ENCODE data around the gene POMT2.

Gene POMT2

GRCh38 chr14:77272261-77272660, 48.4 kb downstream of the POMT2 start:
- no peak overlapping the region for H3K27ac ChIP-seq
- no peak for TF ChIP-seq ZFX (IDR thresholded peaks at IDR 0.05)
- TF ChIP-seq, protein P1, sequence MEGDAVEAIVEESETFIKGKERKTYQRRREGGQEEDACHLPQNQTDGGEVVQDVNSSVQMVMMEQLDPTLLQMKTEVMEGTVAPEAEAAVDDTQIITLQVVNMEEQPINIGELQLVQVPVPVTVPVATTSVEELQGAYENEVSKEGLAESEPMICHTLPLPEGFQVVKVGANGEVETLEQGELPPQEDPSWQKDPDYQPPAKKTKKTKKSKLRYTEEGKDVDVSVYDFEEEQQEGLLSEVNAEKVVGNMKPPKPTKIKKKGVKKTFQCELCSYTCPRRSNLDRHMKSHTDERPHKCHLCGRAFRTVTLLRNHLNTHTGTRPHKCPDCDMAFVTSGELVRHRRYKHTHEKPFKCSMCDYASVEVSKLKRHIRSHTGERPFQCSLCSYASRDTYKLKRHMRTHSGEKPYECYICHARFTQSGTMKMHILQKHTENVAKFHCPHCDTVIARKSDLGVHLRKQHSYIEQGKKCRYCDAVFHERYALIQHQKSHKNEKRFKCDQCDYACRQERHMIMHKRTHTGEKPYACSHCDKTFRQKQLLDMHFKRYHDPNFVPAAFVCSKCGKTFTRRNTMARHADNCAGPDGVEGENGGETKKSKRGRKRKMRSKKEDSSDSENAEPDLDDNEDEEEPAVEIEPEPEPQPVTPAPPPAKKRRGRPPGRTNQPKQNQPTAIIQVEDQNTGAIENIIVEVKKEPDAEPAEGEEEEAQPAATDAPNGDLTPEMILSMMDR (conservative IDR thresholded peaks at IDR 0.05) = no peak

DNA sequence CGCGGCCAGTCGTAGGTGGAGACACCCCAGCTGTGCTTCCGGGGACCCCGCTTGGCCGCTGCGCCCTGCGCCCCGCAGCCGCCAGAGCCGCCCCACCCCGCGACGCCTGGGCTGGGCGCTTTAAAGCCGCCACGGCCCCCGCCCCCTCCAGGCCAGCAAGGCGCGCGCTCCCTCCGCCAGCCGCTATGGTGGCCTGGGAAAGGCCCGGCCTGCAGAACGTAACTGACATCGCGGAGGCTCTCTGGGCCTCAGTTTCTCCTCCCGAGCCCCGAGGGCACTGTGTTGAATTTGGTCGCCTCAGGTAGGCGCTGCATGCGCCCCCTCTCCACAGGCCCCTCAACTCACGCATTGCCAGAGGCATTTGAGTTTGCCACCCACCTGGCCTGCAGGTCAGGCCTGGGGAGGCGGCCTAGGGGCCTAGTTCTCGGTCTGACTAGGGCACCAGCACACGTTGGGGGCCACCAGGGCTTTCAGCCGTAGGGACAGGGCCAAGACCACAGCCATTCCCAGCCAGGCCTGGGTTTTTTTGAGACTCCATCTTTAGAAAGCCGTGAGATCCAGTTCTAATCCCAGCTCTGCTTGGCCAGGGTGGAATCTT, 49.5 kb downstream of the POMT2 start, which contains the start of gene NGB:
NGB (minus strand) TSS at position 94 of the 598 bp plus-strand sequence. CDS start 269 bp downstream, outside the sequence.
- TF ChIP-seq, protein P1 (conservative IDR thresholded peaks at IDR 0.05) = no peak
- TF ChIP-seq ZFX (IDR thresholded peaks at IDR 0.05) = no peak
- no peak within 1 kb of the TSS for H3K27ac ChIP-seq

- TF ChIP-seq, protein P1 (conservative IDR thresholded peaks at IDR 0.05) = no peak
- no peak for TF ChIP-seq ZFX (IDR thresholded peaks at IDR 0.05)
- H3K27ac ChIP-seq = no peak overlapping the region
These were observed 50.1 kb downstream of the POMT2 start for GRCh38 chr14:77270361-77271112.

- H3K27ac ChIP-seq = no peak overlapping the region
- no peak for TF ChIP-seq ZFX (IDR thresholded peaks at IDR 0.05)
- TF ChIP-seq, protein P1 (conservative IDR thresholded peaks at IDR 0.05) = no peak
These were observed 51.6 kb downstream of the POMT2 start for GRCh38 chr14:77268989-77269600.

GRCh38 chr14:77267937-77268699, 52.6 kb downstream of the POMT2 start:
- H3K27ac ChIP-seq = no peak overlapping the region
- TF ChIP-seq, protein P1 (conservative IDR thresholded peaks at IDR 0.05) = no peak
- TF ChIP-seq ZFX (IDR thresholded peaks at IDR 0.05) = no peak

GRCh38 chr14:77266336-77266735, 54.3 kb downstream of the POMT2 start:
- H3K27ac ChIP-seq = no peak overlapping the region
- no peak for TF ChIP-seq ZFX (IDR thresholded peaks at IDR 0.05)
- TF ChIP-seq, protein P1 (conservative IDR thresholded peaks at IDR 0.05) = no peak
